Glutamatergic neuron (in vitro differentiated cells): ENCODE results near the gene UBE4B. TPM values are rescaled to one million over a fixed set of nuclear protein-coding genes. Genes with fewer than 3 reads are reported as not detected.

ENCODE experiments used
- DNase-seq: peaks from one replicate; pipeline ENCODE4 v3.0.0; 2022
- H3K27ac Mint-ChIP-seq: one replicate; pipeline ENCODE4 v1.8.0; 2020; ENCODE audit warnings: mild to moderate bottlenecking, mixed read lengths, inconsistent platforms; ENCODE audit not compliant: unreplicated experiment
- H3K27me3 Mint-ChIP-seq: one replicate; pipeline ENCODE4 v1.8.0; 2020; ENCODE audit warnings: mild to moderate bottlenecking, moderate library complexity, mixed read lengths, inconsistent platforms; ENCODE audit not compliant: unreplicated experiment
- H3K36me3 Mint-ChIP-seq: one replicate; pipeline ENCODE4 v1.8.0; 2020; ENCODE audit warnings: mild to moderate bottlenecking, mixed read lengths, inconsistent platforms; ENCODE audit not compliant: unreplicated experiment
- H3K4me1 Mint-ChIP-seq: one replicate; pipeline ENCODE4 v1.8.0; 2020; ENCODE audit warnings: mild to moderate bottlenecking, low read depth, mixed read lengths, inconsistent platforms; ENCODE audit not compliant: unreplicated experiment
- H3K4me3 Mint-ChIP-seq: one replicate; pipeline ENCODE4 v1.8.0; 2020; ENCODE audit warnings: mild to moderate bottlenecking, mixed read lengths, inconsistent platforms; ENCODE audit not compliant: unreplicated experiment
- H3K9me3 Mint-ChIP-seq: one replicate; pipeline ENCODE4 v1.8.0; 2020; ENCODE audit warnings: mild to moderate bottlenecking, moderate library complexity, mixed read lengths, inconsistent platforms; ENCODE audit not compliant: unreplicated experiment
- total RNA-seq: library from RNA; stranded (reverse); fragmentation: NEBNext Ultra II Directional; extraction: Animal tissue kit (Norgen Biotek cat#: 25700); gene quantifications from one replicate; pipeline ENCODE4 v1.2.1, GENCODE V29; 2021; ENCODE audit not compliant: unreplicated experiment
- TF ChIP-seq, protein P1 (sequence below): fragments of 200-600 bp; sonication (generic); IDR thresholded peaks from one replicate; pipeline ENCODE4 v1.5.0; 2021; ENCODE audit not compliant: partially characterized antibody, unreplicated experiment

UBE4B gene
- total RNA-seq, 1 donor from 2014 or later = 94.1 TPM

DNA sequence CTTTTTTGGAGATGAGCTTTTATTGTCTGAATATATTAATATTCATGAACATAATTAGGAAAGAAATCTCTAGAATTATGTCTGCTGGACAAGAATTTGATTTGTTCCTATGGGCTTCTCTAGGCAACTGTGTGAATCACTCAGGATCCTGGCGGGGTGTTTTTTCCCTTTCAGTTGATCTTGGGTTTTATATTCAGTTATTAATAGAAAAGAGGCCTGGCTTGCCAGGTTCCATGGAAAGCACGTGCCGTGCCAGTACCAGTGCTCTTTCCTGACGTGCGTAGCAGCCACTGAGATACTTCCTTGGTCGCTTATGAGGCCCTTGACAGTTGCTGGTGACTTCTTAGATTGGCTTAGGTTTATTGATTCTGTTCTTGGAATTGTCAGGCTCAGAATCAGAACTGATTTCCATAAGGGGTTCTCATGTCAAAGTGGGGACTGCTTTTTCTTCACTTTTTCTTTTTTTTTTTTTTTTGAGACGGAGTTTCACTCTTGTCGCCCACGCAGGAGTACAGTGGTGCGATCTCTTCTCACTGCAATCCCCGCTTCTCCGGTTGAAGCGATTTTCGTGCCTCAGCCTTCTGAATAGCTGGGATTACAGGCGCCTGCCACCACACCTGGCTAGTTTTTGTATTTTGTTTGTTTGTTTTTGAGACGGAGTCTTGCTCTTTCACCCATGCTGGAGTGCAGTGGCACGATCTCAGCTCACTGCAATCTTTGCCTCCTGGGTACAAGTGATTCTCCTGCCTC is 129.0 kb downstream of the UBE4B start:
- no peak for DNase-seq
- peak overlapping the region; percentile 95 for H3K27ac Mint-ChIP-seq
- H3K4me1 Mint-ChIP-seq = peaks cover 16% of the 10 kb centered on the region
- H3K36me3 Mint-ChIP-seq = no peaks in the 10 kb centered on the region
- TF ChIP-seq, protein P1, sequence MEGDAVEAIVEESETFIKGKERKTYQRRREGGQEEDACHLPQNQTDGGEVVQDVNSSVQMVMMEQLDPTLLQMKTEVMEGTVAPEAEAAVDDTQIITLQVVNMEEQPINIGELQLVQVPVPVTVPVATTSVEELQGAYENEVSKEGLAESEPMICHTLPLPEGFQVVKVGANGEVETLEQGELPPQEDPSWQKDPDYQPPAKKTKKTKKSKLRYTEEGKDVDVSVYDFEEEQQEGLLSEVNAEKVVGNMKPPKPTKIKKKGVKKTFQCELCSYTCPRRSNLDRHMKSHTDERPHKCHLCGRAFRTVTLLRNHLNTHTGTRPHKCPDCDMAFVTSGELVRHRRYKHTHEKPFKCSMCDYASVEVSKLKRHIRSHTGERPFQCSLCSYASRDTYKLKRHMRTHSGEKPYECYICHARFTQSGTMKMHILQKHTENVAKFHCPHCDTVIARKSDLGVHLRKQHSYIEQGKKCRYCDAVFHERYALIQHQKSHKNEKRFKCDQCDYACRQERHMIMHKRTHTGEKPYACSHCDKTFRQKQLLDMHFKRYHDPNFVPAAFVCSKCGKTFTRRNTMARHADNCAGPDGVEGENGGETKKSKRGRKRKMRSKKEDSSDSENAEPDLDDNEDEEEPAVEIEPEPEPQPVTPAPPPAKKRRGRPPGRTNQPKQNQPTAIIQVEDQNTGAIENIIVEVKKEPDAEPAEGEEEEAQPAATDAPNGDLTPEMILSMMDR = no peak
- H3K9me3 Mint-ChIP-seq = peaks cover 7% of the 10 kb centered on the region
- peaks cover 6% of the 10 kb centered on the region for H3K27me3 Mint-ChIP-seq
- H3K4me3 Mint-ChIP-seq = no peak overlapping the region

DNA sequence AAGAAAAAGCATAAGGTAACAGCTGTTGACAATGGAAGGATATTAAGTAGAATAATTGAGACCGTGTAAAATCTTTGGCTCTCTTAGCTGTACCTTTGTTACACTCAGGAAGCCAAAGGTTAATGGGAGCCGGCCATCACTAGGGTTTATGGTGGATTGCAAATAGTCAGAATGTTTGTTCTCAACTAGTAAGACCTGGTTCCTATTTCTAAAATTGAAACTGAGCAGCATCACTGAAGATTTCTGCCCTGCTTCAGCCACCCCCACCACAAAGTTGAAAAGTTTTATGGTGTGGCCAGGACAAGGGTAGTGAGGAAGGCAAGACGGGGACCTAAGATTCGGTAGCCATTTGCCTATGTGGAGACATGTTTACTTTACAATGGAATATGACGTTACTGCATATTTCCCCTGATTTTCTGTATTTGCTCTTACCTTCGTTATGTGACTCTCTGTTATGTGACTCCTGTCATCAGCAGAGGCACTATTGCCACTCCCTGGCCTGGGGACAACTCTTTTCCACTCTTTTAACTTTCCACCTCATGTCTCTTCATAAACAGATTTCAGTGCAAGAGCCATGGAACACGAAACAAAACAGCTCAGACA is 136.3 kb downstream of the UBE4B start:
- Mint-ChIP-seq H3K36me3 (no peaks in the 10 kb centered on the region), H3K4me1 (no peaks in the 10 kb centered on the region), H3K4me3 (no peak overlapping the region), H3K27me3 (peaks cover 4% of the 10 kb centered on the region), H3K27ac (no peak overlapping the region), H3K9me3 (no peaks in the 10 kb centered on the region)
- TF ChIP-seq, protein P1 = no peak
- DNase-seq = no peak

DNA sequence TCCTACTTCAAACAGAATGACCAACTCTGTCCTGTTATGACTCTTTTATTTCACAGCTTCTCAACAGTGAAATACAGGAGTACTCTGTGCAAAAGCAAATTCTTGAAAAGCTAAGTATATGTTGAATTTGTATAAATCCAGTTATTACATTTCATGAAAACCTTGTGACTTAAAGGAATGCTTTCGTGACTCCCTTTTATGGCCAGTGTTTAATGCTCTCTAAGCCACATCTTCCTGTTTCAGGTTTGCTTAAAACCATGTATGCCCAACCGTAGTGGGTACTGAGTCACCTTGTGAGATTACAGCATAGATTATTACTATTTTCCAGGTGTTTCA is 137.4 kb downstream of the UBE4B start:
- DNase-seq = no peak
- Mint-ChIP-seq H3K27me3 (peaks cover 4% of the 10 kb centered on the region), H3K36me3 (no peaks in the 10 kb centered on the region), H3K4me3 (no peak overlapping the region), H3K9me3 (no peaks in the 10 kb centered on the region), H3K27ac (no peak overlapping the region), H3K4me1 (no peaks in the 10 kb centered on the region)
- TF ChIP-seq, protein P1 = no peak

DNA sequence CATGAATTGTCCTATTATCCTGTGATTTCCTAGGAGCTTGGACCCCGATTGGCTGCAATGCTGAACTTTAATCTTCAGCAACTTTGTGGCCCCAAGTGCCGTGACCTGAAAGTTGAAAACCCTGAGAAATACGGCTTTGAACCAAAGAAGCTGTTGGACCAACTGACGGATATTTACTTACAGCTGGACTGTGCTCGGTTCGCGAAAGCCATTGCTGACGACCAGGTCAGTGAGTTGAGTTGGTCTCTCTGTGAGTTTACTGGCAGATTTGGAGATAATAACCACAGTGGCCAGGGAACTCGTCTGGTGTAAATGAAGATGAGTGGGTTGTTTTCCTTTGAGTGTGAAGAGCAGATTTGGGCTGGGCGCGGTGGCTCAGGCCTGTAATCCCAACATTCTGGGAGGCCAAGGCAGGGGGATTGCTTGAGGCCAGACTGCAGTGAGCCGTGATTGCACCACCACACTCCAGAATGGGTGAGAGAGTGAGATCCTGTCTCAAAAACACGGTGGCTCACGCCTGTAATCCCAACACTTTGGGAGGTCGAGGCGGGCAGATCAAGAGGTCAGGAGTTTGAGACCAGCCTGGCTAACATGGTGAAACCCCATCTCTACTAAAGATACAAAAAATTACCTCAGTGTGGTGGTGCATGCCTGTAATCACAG is 138.5 kb downstream of the UBE4B start:
- TF ChIP-seq, protein P1 = no peak
- DNase-seq = no peak
- Mint-ChIP-seq H3K4me1 (no peaks in the 10 kb centered on the region), H3K4me3 (no peak overlapping the region), H3K27me3 (peaks cover 3% of the 10 kb centered on the region), H3K27ac (no peak overlapping the region), H3K9me3 (peaks cover 4% of the 10 kb centered on the region), H3K36me3 (peaks cover 8% of the 10 kb centered on the region)

DNA sequence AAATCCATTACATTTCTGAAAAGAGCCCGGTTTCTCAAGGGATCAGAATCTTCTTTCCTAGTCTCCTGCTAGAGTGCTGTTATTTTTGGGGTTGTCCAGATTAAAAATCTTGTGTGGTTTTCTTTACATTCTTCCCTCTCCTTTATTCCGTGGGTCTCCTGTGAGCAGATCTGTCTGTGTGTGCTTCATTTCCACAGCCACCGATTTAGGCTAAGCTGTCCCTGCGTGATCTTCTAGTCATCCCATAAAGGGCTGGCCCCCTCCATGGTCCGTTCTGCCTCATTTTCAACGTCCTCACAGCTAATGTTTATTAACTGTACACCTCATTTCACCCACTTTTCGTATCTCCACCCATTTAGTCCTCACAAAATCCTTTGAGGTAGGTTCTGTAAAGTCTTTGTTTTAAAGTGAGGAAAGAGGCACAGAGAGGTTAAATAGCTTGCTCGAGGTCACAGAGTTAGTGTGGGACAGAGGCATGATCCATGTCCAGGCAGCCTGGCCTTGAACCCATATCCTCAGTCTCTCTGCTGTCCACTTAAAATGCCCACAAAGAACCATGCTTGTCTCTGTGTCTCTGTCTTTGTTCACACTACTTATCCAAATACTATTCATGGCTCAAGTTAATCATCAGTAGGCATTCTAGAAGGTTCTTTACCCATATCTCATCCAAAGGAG is 139.4 kb downstream of the UBE4B start:
- H3K27ac Mint-ChIP-seq = no peak overlapping the region
- no peak overlapping the region for H3K4me3 Mint-ChIP-seq
- H3K9me3 Mint-ChIP-seq = peaks cover 4% of the 10 kb centered on the region
- TF ChIP-seq, protein P1 = no peak
- H3K27me3 Mint-ChIP-seq = peaks cover 3% of the 10 kb centered on the region
- no peaks in the 10 kb centered on the region for H3K4me1 Mint-ChIP-seq
- peaks cover 12% of the 10 kb centered on the region for H3K36me3 Mint-ChIP-seq
- DNase-seq = no peak
